GM10248 (cell line): ENCODE results near the gene NOTCH4.
A peak's percentile ranks its signal among the peaks of the same experiment; 100 is the strongest.

Source experiments
- CTCF ChIA-PET: fragments of 300-600 bp; sonication (Branson Sonifier 250); formaldehyde crosslinking; extraction: SDS; loops from one replicate; lab custom pipeline; 2021; ENCODE audit warnings: antibody characterized with exemption; lab: Yijun Ruan, JAX
- POLR2A ChIA-PET: fragments of 350-650 bp; sonication (Branson Sonifier 250); formaldehyde crosslinking; extraction: SDS; loops from one replicate; lab custom pipeline; 2020; ENCODE audit warnings: antibody characterized with exemption; lab: Yijun Ruan, JAX
- DNase-seq: peaks from one replicate; pipeline ENCODE4 v3.0.0; 2012; ENCODE audit errors: extremely low spot score
- TF ChIP-seq, protein P1 (sequence below): IDR thresholded peaks from 2 replicates; pipeline ENCODE4 v1.5.1; 2012; ENCODE audit warnings: mild to moderate bottlenecking, low read depth; ENCODE audit errors: extremely low read depth, missing control alignments, control extremely low read depth

The NOTCH4 gene

DNA sequence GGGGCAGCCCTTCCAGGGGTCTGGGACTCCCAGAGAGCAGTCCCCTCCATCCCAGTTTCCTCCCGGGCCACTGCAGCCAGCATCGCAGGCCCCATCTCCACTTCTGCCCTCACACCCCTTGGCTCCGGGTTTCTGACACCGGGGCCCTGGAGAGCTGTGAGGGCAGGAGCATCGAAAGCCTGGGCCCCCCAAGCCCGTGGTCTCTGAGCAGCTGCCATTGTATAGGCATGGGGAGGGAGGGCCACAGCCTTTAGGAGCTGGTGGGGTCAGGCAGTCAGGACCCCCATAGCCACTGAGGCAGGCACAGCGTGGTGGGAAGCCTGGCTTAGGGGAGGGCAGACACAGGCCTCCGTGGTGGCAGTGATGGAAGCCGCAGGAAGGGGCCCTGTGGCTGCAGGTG is 21.7 kb downstream of the NOTCH4 start:
- TF ChIP-seq, protein P1, sequence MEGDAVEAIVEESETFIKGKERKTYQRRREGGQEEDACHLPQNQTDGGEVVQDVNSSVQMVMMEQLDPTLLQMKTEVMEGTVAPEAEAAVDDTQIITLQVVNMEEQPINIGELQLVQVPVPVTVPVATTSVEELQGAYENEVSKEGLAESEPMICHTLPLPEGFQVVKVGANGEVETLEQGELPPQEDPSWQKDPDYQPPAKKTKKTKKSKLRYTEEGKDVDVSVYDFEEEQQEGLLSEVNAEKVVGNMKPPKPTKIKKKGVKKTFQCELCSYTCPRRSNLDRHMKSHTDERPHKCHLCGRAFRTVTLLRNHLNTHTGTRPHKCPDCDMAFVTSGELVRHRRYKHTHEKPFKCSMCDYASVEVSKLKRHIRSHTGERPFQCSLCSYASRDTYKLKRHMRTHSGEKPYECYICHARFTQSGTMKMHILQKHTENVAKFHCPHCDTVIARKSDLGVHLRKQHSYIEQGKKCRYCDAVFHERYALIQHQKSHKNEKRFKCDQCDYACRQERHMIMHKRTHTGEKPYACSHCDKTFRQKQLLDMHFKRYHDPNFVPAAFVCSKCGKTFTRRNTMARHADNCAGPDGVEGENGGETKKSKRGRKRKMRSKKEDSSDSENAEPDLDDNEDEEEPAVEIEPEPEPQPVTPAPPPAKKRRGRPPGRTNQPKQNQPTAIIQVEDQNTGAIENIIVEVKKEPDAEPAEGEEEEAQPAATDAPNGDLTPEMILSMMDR: no peak
- ChIA-PET CTCF (interaction anchor here (1.2 kb wide), 1 partner anchor 43 kb away, joined by 5 read pairs; no protein-coding TSS in a partner anchor), POLR2A (no interaction called here)
- DNase-seq: no peak

DNA sequence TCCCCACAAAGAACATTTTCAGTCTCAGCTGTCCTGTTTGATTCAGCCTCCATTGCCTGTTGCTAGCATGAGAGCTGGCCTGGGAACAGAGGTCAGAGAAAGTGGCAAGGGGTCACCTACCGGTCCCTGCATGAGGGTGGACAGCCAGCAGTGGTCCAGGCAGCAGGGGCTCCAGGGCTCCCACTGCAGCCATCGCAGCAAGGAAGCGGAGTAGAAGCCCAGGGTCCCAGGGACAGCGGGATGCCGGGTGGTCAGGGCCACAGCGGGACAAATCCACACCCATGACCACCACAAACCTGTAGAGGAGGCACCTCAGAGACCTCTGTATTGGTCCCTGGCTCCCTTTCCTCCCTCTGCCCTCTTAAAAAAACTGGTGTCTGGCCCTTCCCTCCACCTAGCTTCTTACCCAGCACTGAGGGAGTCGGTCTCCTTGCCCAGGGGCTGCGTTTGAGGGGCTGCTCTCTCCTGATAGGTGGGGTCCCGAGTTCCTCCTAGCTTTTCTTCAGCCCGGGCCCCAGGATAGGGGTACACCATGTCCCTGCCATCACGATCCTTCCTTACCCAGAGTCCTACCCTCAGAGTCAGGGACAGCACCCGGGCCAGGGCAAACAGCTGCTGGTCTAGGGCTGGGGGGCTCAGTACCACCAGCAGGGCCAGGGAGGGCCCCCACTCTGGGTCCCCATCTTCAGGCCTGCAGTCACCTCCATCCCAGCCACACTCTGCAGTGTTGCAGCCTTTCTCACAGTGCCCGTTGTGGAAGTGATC is 23.0 kb downstream of the NOTCH4 start:
- POLR2A ChIA-PET: no interaction called here
- TF ChIP-seq, protein P1: no peak
- DNase-seq: no peak
- CTCF ChIA-PET: no interaction called here

DNA sequence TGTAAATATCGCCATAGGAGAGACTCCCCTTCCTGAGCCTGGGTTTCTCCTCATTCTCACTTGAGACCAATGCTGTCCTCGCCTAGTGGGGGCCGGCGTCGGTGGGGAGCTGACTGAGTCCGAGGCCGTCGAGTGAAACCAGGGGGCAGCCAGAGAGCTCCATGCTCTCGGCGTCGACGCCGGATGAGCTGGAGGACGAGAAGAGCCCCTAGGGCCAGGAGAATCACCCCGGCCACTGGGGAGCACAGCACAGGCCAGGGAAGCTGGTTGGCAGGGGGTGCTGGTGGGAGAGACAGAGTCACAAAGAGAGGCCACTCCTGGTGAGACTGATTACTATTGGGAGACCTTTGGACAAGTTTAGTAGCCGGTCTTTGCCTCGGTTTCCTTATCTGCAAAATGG is 25.0 kb downstream of the NOTCH4 start:
- TF ChIP-seq, protein P1: no peak
- no peak for DNase-seq
- CTCF ChIA-PET: no interaction called here
- POLR2A ChIA-PET: interaction anchor here (0.7 kb wide), 1 partner anchor 17 kb away, joined by 3 read pairs; no protein-coding TSS in a partner anchor

DNA sequence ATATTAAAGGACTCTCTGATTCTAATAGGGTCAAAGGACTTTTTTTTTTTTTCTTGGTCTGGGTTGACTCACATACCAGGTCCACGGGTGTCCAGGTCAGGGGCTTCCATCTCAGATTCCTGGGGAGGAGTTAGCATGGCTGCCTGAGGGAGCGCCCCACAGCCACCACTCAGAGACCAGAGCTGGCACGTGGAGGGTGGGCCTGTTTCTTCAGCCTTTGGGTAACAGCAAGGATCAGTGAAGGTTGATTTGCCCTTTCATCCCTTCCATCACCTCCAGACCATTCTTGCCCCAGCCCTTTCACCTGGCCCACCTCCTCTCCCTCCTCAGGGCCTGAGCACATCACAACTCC is 25.5 kb downstream of the NOTCH4 start:
- TF ChIP-seq, protein P1: no peak
- POLR2A ChIA-PET: no interaction called here
- CTCF ChIA-PET: interaction anchor here (1.6 kb wide), 1 partner anchor 80 kb away, joined by 6 read pairs; no protein-coding TSS in a partner anchor
- DNase-seq: no peak

DNA sequence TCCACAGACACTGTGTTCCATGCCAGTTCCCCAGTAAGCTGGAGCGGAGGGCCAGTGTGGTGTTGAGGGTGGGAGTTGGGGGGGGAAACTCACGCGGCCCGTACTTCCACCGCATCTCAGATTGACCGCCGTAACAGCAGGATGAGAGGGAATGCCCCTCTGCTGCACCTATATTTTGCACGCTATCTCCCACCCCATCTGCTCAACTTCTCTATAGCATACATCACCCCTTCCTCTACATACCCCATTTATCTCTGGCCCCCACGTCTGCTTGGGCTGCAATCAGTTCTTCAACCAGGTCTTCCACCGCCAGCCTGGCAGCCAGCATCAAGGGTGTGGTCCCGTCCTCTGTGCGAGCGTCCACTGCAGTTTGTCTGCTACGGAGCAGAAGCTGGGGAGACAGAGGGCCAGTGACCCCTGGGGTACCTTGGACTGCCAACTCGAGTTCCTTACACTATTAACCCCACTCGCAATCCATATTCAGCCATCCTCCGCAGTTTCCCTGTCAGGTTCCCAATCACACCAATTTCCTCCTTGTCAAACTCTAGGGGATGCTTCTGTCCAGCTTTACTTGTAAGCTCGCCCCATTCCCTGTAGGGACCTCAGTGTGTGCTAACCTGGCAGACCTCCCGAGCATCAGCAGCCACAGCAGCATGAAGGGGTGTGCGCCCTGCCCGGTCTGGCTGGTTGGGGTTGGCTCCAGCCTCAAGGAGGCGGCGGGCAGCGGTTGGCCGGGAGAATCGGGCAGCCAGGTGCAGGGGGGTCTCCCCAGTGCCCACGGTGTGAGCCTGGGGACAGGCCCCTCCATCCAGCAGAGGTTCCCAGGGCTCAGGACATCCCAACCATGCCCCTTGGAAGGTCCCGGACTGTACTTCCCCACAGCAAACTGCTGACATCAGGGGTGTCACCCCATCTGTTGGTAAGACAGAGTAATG is 26.9 kb downstream of the NOTCH4 start:
- TF ChIP-seq, protein P1: peak; percentile 19
- ChIA-PET CTCF (interaction anchor here (1.5 to 1.6 kb wide), 3 partner anchors 9 to 150 kb away, joined by 4 to 7 read pairs (median 6); no protein-coding TSS in a partner anchor), POLR2A (interaction anchor here (0.7 kb wide), 1 partner anchor 1146 kb away, joined by 5 read pairs; no protein-coding TSS in a partner anchor)
- DNase-seq: peak; percentile 55
